Fibroblast of lung (primary cell): ENCODE data around the gene ABCA2. TPM values are rescaled to one million over a fixed set of nuclear protein-coding genes. Genes with fewer than 3 reads are reported as not detected.

Experiments
- DNase-seq, 2 donors: peaks; one replicate each; pipeline versions ENCODE4 v3.0.0 to v3.0.0-alpha.2; 2010; ENCODE audit warnings: low read depth in 2 of 2
- H2AFZ ChIP-seq: 2 replicates; pipeline ENCODE4 v1.5.1; 2012; ENCODE audit warnings: low read length, control low read depth, inconsistent platforms
- H3K27ac ChIP-seq: 2 replicates; pipeline ENCODE4 v1.5.1; 2011; ENCODE audit warnings: low read length, control low read depth; ENCODE audit not compliant: insufficient read depth
- H3K27me3 ChIP-seq: 2 replicates; pipeline ENCODE4 v1.5.1; 2011; ENCODE audit warnings: mild to moderate bottlenecking, low read length; ENCODE audit not compliant: control insufficient read depth, insufficient read depth
- H3K36me3 ChIP-seq: 2 replicates; pipeline ENCODE4 v1.5.1; 2011; ENCODE audit warnings: low read length; ENCODE audit not compliant: control insufficient read depth, insufficient read depth
- H3K4me1 ChIP-seq: 2 replicates; pipeline ENCODE4 v1.5.1; 2011; ENCODE audit warnings: low read length; ENCODE audit not compliant: control insufficient read depth, insufficient read depth; ENCODE audit errors: extremely low read depth
- H3K4me2 ChIP-seq: 2 replicates; pipeline ENCODE4 v1.5.1; 2011; ENCODE audit warnings: low read length, control low read depth; ENCODE audit not compliant: insufficient read depth; ENCODE audit errors: extremely low read depth
- H3K4me3 ChIP-seq, 4 experiments: fragments of 200-600 bp in 1 of 4; sonication (generic) in 1 of 4; replicated peaks in 1 of 4; 2 replicates each; pipeline ENCODE4 v1.5.1; 2011 to 2016; ENCODE audit warnings: low read length in 4 of 4, low read depth in 3 of 4, mild to moderate bottlenecking in 3 of 4, control low read depth in 2 of 4, inconsistent platforms in 1 of 4, mixed read lengths in 1 of 4; ENCODE audit not compliant: insufficient read depth in 1 of 4; ENCODE audit errors: control extremely low read depth in 1 of 4
- H3K79me2 ChIP-seq: 2 replicates; pipeline ENCODE4 v1.5.1; 2012; ENCODE audit warnings: mild to moderate bottlenecking, low read length, inconsistent platforms; ENCODE audit not compliant: control insufficient read depth, insufficient read depth
- H3K9ac ChIP-seq: 2 replicates; pipeline ENCODE4 v1.5.1; 2011; ENCODE audit warnings: mild to moderate bottlenecking, low read length, control low read depth; ENCODE audit not compliant: insufficient read depth
- H3K9me3 ChIP-seq: 2 replicates; pipeline ENCODE4 v1.5.1; 2012; ENCODE audit warnings: low read depth, low read length; ENCODE audit not compliant: control insufficient read depth, insufficient read depth
- H4K20me1 ChIP-seq: 2 replicates; pipeline ENCODE4 v1.5.1; 2011; ENCODE audit warnings: low read length; ENCODE audit not compliant: control insufficient read depth, insufficient read depth; ENCODE audit errors: extremely low read depth
- CTCF ChIP-seq, 2 donors: IDR thresholded peaks in 1 of 2; conservative IDR thresholded peaks in 1 of 2; 1 replicate in 1 of 2; 2 replicates in 1 of 2; pipeline ENCODE4 v1.5.1; 2011 to 2012; ENCODE audit warnings: low read length in 2 of 2, control low read depth in 1 of 2, inconsistent platforms in 1 of 2, low read depth in 1 of 2, mild to moderate bottlenecking in 1 of 2
- EZH2 ChIP-seq: IDR thresholded peaks from 2 replicates; pipeline ENCODE4 v1.5.1; 2012; ENCODE audit warnings: low read length, control low read depth, mild to moderate bottlenecking; ENCODE audit errors: missing control alignments
- polyA plus RNA-seq, 2 donors: library from polyadenylated mRNA; depleted of rRNA in 1 of 2; stranded (reverse) in 1 of 2; unstranded in 1 of 2; fragments of >200 nt; gene quantifications; 2 replicates each; pipeline ENCODE4 v1.2.1, GENCODE V29; 2011 to 2012; ENCODE audit warnings: missing spikeins in 1 of 2
- total RNA-seq: library from RNA; depleted of rRNA; stranded (reverse); fragments of >200 nt; gene quantifications from 2 replicates; pipeline ENCODE4 v1.2.1, GENCODE V29; 2014

ABCA2 gene
- total and polyA plus RNA-seq, 2 donors (not counting 1 experiment from before 2014, with no cell fraction given) = 8.5 to 21.8 TPM

GRCh38 chr9:136995362-136995761 is 32.7 kb downstream of the ABCA2 start:
- H3K4me2 ChIP-seq = no peak overlapping the region
- peaks cover 4% of the 10 kb centered on the region for H3K79me2 ChIP-seq
- no peaks in the 10 kb centered on the region for H3K9me3 ChIP-seq
- peaks cover 15% of the 10 kb centered on the region for H3K4me1 ChIP-seq
- H2AFZ ChIP-seq = no peak overlapping the region
- TF ChIP-seq EZH2 (no peak), CTCF (conservative IDR thresholded peaks at IDR 0.05 in 1 of 2, IDR thresholded peaks at IDR 0.05 in 1 of 2; ENCODE audit: low read depth in 1 of 2, low read length in 2 of 2) (no peak)
- no peak overlapping the region for H3K4me3 ChIP-seq
- no peak overlapping the region for H3K9ac ChIP-seq
- no peak overlapping the region for H3K27ac ChIP-seq
- DNase-seq = no peak
- H3K36me3 ChIP-seq = peaks cover 2% of the 10 kb centered on the region
- no peaks in the 10 kb centered on the region for H4K20me1 ChIP-seq
- peaks cover 3% of the 10 kb centered on the region for H3K27me3 ChIP-seq

- Histone ChIP-seq H3K4me2 (no peak overlapping the region), H3K36me3 (peaks cover 2% of the 10 kb centered on the region), H3K4me3 (no peak overlapping the region), H3K79me2 (peaks cover 4% of the 10 kb centered on the region), H3K9me3 (no peaks in the 10 kb centered on the region), H3K9ac (no peak overlapping the region), H3K27ac (no peak overlapping the region), H4K20me1 (no peaks in the 10 kb centered on the region), H2AFZ (no peak overlapping the region), H3K27me3 (peaks cover 6% of the 10 kb centered on the region), H3K4me1 (peaks cover 14% of the 10 kb centered on the region)
- TF ChIP-seq CTCF (conservative IDR thresholded peaks at IDR 0.05 in 1 of 2, IDR thresholded peaks at IDR 0.05 in 1 of 2; ENCODE audit: low read depth in 1 of 2, low read length in 2 of 2) (no peak), EZH2 (no peak)
- DNase-seq = no peak
Measured at GRCh38 chr9:136994888-136995230, 33.2 kb downstream of the ABCA2 start.

- TF ChIP-seq CTCF (conservative IDR thresholded peaks at IDR 0.05 in 1 of 2, IDR thresholded peaks at IDR 0.05 in 1 of 2; ENCODE audit: low read depth in 1 of 2, low read length in 2 of 2) (no peak), EZH2 (no peak)
- H3K27ac ChIP-seq = no peak overlapping the region
- no peaks in the 10 kb centered on the region for H4K20me1 ChIP-seq
- no peak overlapping the region for H3K9ac ChIP-seq
- H3K4me1 ChIP-seq = peaks cover 14% of the 10 kb centered on the region
- H3K4me3 ChIP-seq = no peak overlapping the region
- no peak overlapping the region for H3K4me2 ChIP-seq
- DNase-seq = no peak
- no peak overlapping the region for H2AFZ ChIP-seq
- H3K36me3 ChIP-seq = peaks cover 2% of the 10 kb centered on the region
- H3K27me3 ChIP-seq = peaks cover 6% of the 10 kb centered on the region
- H3K9me3 ChIP-seq = no peaks in the 10 kb centered on the region
- H3K79me2 ChIP-seq = peaks cover 4% of the 10 kb centered on the region
Measured at GRCh38 chr9:136994180-136994887, 33.7 kb downstream of the ABCA2 start.
